ENCODE measurements around the gene SEPTIN11.
"Not testable (repeated sequence)": the region's sequence is repeated elsewhere in the genome, so short reads cannot be mapped to it uniquely, and the experiment has no call there.

The SEPTIN11 gene

GRCh38 chr4:76952656-76953582 lies 3.4 kb downstream of the SEPTIN11 start:
- DNase-seq = no peak

DNA sequence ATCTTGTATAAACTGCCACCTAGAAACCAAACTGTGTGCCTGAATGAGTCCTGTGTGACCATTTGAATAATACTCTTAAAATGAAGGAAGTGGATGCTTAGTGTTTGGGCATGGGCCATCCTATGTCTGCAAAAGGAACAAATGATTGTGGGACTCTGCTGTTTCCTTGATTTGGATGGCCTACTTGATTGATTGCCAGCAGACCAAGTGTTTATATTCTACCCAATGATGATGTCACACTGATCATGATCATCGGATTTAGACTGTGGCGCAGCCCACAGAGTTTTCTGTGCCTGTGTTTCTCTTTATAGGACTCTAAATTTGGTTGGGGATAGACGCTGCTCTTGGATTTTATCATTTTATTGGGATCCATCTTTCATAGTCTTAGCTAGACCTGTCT lies 4.4 kb downstream of the SEPTIN11 start:
- DNase-seq = no peak

- no peak for DNase-seq
Observed at GRCh38 chr4:76954489-76954888, 4.9 kb downstream of the SEPTIN11 start.

DNA sequence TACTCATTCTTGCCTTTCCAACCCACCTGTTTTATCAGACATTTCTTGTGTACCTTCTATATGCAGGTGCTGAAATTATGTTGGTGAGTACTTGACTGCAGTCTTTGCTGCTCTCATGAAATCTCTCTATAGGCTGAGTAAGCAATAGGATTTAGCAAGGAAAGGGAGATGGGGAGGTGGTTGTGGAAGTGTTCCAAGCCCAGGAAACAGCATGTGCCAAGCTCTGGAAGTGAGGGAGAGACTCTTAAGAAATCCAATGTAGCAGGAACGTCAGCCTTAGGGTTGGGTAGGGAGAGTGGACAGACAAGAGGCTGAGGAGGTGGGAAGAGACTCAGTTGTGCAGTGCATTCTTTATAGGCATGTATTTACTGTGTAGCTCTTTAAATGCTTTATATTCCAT lies 5.6 kb downstream of the SEPTIN11 start:
- DNase-seq = no peak

- DNase-seq = no peak
Observed at GRCh38 chr4:76957004-76957738, 7.6 kb downstream of the SEPTIN11 start.

GRCh38 chr4:76958891-76959290 lies 9.3 kb downstream of the SEPTIN11 start:
- no peak for DNase-seq

DNA sequence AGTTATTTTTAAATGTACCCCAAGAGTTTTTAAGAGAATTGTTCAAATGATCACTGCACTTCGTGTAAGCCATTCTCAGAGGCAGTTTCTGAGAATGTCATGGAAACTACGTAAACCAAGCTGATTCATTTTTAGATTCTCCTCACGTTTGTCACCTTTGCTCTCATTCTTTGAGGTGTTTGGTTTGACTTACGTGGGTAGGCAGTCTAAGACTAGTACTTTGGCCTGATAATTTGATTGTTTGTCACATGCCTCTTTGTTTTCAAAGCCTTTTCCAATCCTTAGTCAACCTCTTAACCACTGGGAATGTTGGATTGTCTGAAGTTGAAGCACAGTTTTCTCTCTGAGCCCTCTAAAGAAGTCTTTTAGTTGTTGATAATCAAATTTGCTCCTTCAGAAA lies 10.5 kb downstream of the SEPTIN11 start:
- no peak for DNase-seq

GRCh38 chr4:76962406-76963130 lies 13.0 kb downstream of the SEPTIN11 start:
- no peak for DNase-seq

DNA sequence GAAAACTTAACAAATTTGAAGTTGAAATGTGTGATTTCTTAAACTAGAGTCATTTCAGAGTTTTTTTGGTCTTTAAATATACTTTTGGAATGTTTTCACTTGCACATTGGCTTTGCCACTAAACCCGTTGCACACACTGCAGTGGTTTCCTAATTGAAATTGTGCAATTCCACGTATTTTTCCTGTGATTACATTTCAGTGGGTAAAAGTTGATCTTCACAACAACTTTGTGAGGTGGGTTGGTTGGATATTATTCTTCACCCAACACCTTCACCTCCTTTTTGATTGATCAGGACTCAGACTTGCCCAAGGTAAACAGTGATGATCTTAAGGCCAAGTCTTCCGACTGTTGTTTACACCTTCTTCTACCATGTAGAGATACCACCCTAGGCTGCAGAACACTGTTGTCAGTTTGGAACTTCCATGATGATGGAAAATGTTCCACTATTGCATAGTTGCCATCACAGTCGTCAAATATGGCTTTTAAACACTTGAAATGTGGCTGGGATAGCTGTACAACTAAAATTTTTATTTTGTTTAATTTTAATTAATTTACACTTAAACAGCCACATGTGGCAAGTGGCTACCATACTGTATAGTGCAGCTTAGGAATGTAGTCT lies 13.7 kb downstream of the SEPTIN11 start:
- no peak for DNase-seq

DNA sequence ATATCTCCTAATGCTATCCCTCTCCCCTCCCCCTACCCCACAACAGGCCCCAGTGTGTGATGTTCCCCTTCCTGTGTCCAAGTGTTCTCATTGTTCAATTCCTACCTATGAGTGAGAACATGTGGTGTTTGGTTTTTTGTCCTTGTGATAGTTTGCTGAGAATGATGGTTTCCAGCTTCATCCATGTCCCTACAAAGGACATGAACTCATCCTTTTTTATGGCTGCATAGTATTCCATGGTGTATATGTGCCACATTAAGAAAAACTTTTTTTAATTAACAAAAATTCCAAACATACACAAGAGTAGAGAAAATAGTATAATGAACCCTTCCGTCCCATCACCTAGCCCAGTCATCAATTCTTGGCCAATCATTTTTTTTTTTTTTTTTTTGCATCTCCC lies 14.4 kb downstream of the SEPTIN11 start:
- DNase-seq = not testable (repeated sequence)

DNA sequence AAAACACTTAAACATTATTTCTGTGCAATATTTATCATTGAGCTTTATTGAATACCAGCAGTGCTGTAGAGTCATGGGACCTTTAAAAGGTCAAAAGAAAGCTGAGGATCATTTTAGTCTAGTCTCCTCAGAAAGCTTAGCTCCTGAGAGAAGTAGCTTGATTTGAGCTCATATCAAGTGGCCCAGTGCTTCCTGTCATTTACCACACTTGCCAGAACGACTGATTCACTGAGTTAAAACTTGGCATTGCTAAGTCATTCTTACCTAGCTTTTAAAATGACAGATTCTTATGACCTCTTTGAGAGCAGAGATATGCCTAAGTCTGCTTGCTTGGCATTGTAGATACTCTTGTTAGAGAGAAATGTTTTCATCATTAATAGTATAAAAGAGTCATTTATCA lies 15.2 kb downstream of the SEPTIN11 start:
- DNase-seq = no peak

GRCh38 chr4:76965866-76966579 lies 16.5 kb downstream of the SEPTIN11 start:
- DNase-seq = no peak

DNA sequence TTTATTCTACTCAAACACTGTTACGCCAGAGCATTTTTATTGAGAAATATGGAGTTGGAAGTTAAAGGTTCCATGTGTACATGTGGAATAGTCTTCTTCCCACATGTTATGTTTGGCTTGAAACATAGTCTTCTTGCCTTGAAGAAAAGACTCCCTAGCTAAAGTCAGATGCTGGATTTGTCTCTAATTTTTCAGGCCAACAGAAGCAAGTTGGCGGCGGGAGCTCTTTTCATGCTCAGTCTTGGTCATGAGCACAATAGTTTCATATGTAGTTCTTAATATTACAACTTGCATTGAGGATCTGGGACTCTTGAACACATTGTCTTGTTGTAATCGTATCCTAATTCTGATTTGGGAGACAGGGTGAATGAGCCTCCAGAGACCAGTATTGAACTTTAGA lies 19.4 kb downstream of the SEPTIN11 start:
- no peak for DNase-seq

DNA sequence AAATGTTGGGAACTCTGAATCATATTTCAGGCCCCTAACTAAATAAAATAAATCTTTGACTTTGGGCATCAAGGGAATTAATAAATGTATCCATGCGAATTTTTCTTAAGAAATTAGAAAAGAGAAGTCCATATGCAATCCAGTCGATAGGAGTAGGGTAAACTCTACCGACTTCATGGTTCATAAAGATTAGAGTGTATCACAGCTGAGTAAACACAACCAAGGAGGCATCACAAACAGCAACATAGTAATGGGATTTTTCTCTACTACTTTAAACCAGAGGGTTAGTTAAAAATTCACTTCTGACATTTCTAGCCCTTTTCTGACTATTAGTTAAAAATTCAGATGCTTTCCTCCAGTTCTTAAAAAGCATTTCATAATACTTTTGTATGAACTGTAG lies 19.9 kb downstream of the SEPTIN11 start:
- no peak for DNase-seq

DNA sequence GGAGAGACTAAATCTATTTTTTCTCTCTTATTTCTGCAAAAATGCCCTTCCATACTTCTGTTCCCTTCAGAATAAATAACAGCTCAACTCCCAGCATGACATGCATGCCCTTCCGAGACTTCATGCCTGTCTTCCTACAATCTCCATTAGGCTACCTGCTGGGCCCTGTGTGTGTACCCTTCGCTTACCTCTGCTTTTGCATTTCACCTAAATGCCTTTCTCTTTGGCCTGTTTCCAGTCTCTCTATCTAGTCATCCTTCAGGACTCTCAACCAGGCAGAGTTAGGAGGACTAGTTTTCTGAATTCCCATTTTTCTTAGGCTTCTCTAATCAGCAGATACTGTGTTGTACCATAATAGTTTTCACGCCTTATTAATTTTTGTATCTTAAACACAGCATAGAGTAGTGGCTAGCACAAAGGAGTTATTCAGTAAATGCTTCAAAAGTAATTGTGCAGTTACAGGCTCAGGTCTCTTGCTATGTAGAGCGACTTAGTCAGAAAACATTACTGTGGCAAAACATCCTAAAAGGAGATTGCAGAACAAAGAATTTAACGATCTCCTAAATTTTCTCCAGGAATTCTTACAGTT lies 20.5 kb downstream of the SEPTIN11 start:
- no peak for DNase-seq

- DNase-seq = no peak
Observed at GRCh38 chr4:76972306-76972705, 22.8 kb downstream of the SEPTIN11 start.

- no peak for DNase-seq
Observed at GRCh38 chr4:76974150-76974549, 24.6 kb downstream of the SEPTIN11 start.

- DNase-seq = no peak
Observed at GRCh38 chr4:76977113-76977512, 27.6 kb downstream of the SEPTIN11 start.

DNA sequence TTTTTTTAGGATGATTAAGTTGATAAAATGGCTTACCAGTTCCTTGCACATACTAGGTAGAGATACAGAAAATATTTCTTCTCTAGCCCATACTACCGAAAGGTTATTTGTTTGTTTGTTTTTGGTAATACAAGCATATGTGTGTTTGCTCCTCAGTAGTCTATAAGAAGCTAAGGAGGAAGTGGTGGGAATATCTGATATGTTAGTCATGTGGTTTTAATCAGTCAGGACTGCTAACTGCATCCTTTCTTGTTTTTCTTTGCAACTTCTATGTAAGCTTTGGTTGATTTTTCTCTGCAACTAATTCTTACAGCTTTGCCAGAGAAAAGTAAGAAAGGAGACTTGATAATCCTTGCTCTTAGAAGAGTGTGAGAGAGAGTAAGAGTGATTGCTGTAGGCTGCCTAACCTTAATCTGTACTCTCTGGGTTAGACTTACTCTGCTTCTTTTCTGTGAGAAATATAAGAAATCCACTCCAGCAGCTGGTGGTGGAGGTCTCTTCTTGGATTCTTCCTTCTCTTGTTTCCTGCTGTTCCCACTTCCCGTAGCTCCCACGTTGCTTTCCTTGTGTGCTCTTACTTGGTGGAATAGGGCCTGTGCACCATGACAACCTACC lies 28.3 kb downstream of the SEPTIN11 start:
- no peak for DNase-seq

DNA sequence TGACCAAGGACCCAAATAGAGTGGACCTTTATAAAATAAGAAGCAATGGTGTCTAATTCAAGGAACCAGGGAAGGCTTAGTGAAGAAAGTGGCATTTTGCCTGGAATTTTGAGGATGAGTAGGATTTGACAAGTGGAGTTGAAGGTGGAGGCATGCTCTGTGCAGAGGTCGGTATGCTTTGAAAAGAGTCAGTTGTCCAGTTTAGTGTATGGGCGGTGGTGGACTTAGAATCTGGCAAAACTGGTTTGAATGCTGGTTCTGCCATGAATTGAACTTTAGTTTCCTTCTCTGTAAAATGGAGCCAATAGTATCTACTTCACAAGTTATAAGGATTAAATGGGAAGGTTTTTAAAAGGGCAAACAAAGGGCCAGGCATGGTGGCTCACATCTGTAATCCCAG lies 29.7 kb downstream of the SEPTIN11 start:
- no peak for DNase-seq

DNA sequence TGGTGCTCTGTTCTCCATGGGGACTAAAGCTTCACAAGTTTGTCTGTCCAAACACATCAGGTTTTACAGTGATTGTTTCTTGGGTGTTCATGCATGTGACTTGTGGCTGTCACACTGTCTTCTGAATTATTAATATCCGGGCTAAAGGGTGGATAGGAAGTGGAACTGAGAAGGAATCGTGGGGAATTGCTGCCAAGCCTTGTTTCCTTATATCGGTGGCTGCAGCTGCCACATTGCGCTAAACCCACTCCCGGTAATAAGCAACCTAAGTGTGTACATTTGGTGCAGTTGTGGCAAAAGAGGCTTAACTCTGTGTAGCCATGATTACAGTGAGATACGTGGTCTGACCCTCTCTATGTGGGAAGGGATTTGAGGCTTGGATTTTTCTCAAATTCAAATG lies 30.7 kb downstream of the SEPTIN11 start:
- no peak for DNase-seq

- DNase-seq = no peak
Observed at GRCh38 chr4:76981644-76982043, 32.1 kb downstream of the SEPTIN11 start.

All from CD4-positive, alpha-beta T cell treated with Interleukin-4 for 1 hour (primary cell).